GM12874 (cell line): ENCODE measurements around the gene ST7.

ENCODE experiments used
- CTCF ChIP-seq: IDR thresholded peaks from 2 replicates; pipeline ENCODE4 v1.5.1; 2011; ENCODE audit warnings: low read depth, mild to moderate bottlenecking, control low read depth, low read length, moderate library complexity; ENCODE audit not compliant: insufficient read depth

Gene ST7

GRCh38 chr7:117114272-117114671 lies 161.0 kb downstream of the ST7 start:
- no peak for TF ChIP-seq CTCF

- no peak for TF ChIP-seq CTCF
Observed at GRCh38 chr7:117116211-117116610, 162.9 kb downstream of the ST7 start.

GRCh38 chr7:117117172-117117571 lies 163.9 kb downstream of the ST7 start:
- TF ChIP-seq CTCF: no peak

- TF ChIP-seq CTCF: no peak
Observed at GRCh38 chr7:117118579-117119180, 165.4 kb downstream of the ST7 start.

GRCh38 chr7:117119192-117119924 lies 166.1 kb downstream of the ST7 start:
- peak; percentile 70 for TF ChIP-seq CTCF

- no peak for TF ChIP-seq CTCF
Observed at GRCh38 chr7:117122536-117122935, 169.2 kb downstream of the ST7 start.

- no peak for TF ChIP-seq CTCF
Observed at GRCh38 chr7:117123311-117123926, 170.1 kb downstream of the ST7 start.
